ENCODE results near the gene ARID1B. TPM values are rescaled to one million over a fixed set of nuclear protein-coding genes. Genes with fewer than 3 reads are reported as not detected.

ARID1B gene
- total and polyA plus RNA-seq, 10 of the 15 experiments (the other 5 are each of a cell fraction or from before 2014, with no cell fraction given): 24.7 to 133 (median 54.6) TPM

GRCh38 chr6:157193443-157193996 lies 416.3 kb downstream of the ARID1B start:
- DNase-seq (ENCODE audit: low read depth, low spot score): no peak
- ChIA-PET SMC1A (ENCODE audit: uncharacterized antibody, unreplicated experiment) (interaction anchor here (0.6 to 1.6 kb wide), 2 partner anchors 81 to 879 kb away, joined by 3 read pairs; no protein-coding TSS in a partner anchor), POLR2A (no interaction called here), RAD21 (ENCODE audit: unreplicated experiment) (no interaction called here), CTCF (interaction anchor here (0.8 kb wide), 1 partner anchor 9 kb away, joined by 3 read pairs; no protein-coding TSS in a partner anchor)
- no peak for FAIRE-seq
- ATAC-seq: no peak
- H3K9ac ChIP-seq (ENCODE audit: control insufficient read depth, insufficient read depth, low read length): no peak overlapping the region
- no peaks in the 10 kb centered on the region for H3K9me3 ChIP-seq (replicated peaks; ENCODE audit: control insufficient read depth, insufficient read depth, low read length)
- H3K27ac ChIP-seq (ENCODE audit: control insufficient read depth, insufficient read depth): no peak overlapping the region
- in situ Hi-C loops (cut with MboI): no loop called here
- H3K4me3 ChIP-seq: no peak overlapping the region
- H3K4me2 ChIP-seq (ENCODE audit: control insufficient read depth, insufficient read depth): no peak overlapping the region
- H4K20me1 ChIP-seq (ENCODE audit: control insufficient read depth, insufficient read depth): no peaks in the 10 kb centered on the region
- no peaks in the 10 kb centered on the region for H3K79me2 ChIP-seq (ENCODE audit: control insufficient read depth, insufficient read depth, low read length)
- no peak overlapping the region for H2AFZ ChIP-seq (ENCODE audit: control insufficient read depth, low read depth, low read length)
- H3K36me3 ChIP-seq (ENCODE audit: control insufficient read depth in 2 of 2, insufficient read depth in 2 of 2, low read length in 1 of 2): peaks cover 16 to 38% of the 10 kb centered on the region in 2 experiments
- BruUV-seq (replicated peaks): no TSS peak
- WGBS (ENCODE audit: insufficient coverage, insufficient replicate concordance, low lambda C conversion rate, missing lambda C conversion rate): 98% methylated on average over 5 of the region's 5 CpGs
- intact Hi-C loops (cut with micrococcal nuclease; ENCODE audit: unreplicated experiment): no loop called here
- H3K4me1 ChIP-seq (ENCODE audit: control insufficient read depth, insufficient read depth, low read length): no peaks in the 10 kb centered on the region
- H3K27me3 ChIP-seq (replicated peaks in 1 of 2; ENCODE audit: control insufficient read depth in 2 of 2, insufficient read depth in 2 of 2, low read length in 1 of 2): no peaks in the 10 kb centered on the region
- TF ChIP-seq CHD1 (IDR thresholded peaks at IDR 0.05; ENCODE audit: low read depth, low read length) (no peak), ZBTB40 (IDR thresholded peaks at IDR 0.05; ENCODE audit: borderline replicate concordance) (no peak), ZNF687 (IDR thresholded peaks at IDR 0.05) (no peak), BRCA1 (IDR thresholded peaks at IDR 0.05; ENCODE audit: low read depth, low read length) (no peak), MAX (IDR thresholded peaks at IDR 0.05; ENCODE audit: low read depth, low read length) (no peak), NR2F1 (conservative IDR thresholded peaks at IDR 0.05) (no peak), SMARCA5 (IDR thresholded peaks at IDR 0.05) (no peak), MTA3 (IDR thresholded peaks at IDR 0.05; ENCODE audit: borderline replicate concordance, low read length) (no peak), CHD4 (IDR thresholded peaks at IDR 0.05) (no peak), ZNF274 (IDR thresholded peaks at IDR 0.05; ENCODE audit: insufficient read depth, insufficient read length) (no peak), RFX5 (IDR thresholded peaks at IDR 0.05; ENCODE audit: low read depth, low read length) (no peak), NR2C2 (IDR thresholded peaks at IDR 0.05; ENCODE audit: borderline replicate concordance, control insufficient read depth, insufficient read length, low read depth) (no peak), POLR2AphosphoS5 (IDR thresholded peaks at IDR 0.05; ENCODE audit: low read length) (no peak)

Measured in GM12878 (cell line).